ENCODE results near the gene MORN3. TPM values are rescaled to one million over a fixed set of nuclear protein-coding genes. Genes with fewer than 3 reads are reported as not detected.
A peak's percentile ranks its signal among the peaks of the same experiment; 100 is the strongest.

MORN3 gene
- total and polyA plus RNA-seq, 2 of the 4 experiments (the other 2 are of a cell fraction) = 0.18 to 0.22 TPM

DNA sequence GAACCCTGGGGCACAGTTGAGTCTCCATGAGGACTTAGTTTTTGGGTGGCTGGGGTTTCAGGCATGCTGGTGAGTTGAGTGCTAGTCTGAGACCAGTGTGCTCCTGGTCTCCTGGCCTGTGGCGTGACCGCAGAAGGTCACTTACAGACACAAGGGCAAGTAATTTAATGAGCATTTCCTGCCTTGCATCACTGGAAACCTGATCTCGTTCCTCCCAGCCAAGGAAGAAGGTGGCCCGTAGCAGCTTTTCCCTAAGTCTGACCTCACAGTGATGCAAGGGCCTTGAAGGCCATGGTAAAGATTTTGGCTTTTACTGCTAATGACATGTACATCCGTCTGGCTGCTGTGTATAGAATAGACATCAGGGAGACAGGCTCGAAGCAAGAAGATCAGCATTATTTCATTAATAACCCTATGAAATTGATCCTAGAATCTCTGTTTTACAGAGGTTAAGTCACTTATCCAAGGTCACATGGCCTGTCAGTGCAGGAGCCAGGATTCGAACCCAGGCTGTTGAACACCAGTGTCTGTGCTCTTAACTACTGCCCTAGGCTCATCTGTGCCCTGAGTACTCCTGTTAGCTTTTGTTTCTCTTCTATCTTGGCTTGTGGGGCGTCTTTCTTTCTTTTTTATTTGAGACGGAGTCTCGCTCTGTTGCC is 47.7 kb upstream of the MORN3 start (continued):
- no peak for TF ChIP-seq ELK1 (IDR thresholded peaks at IDR 0.05; ENCODE audit: borderline replicate concordance, low read depth, low read length)

- 71% methylated on average over 4 of the region's 6 CpGs; no CpG with 5 or more reads in 1 of the 2 experiments for WGBS, 2 experiments (ENCODE audit: extremely low coverage in 2 of 2, insufficient read length in 1 of 2)
- Histone ChIP-seq H3K4me1 (ENCODE audit: control insufficient read depth, insufficient read depth, low read length) (peaks cover 21% of the 10 kb centered on the region), H4K5ac (ENCODE audit: low read depth, low read length) (no peak overlapping the region), H3K4ac (ENCODE audit: low read depth, low read length) (peak overlapping the region; percentile 4; the same call in 1 of the 2 replicates), H3K56ac (ENCODE audit: extremely low read depth, insufficient read depth, low read length) (no peak overlapping the region), H4K20me1 (ENCODE audit: insufficient read depth, low read length) (peaks cover 17% of the 10 kb centered on the region), H3K9me3 (ENCODE audit: control insufficient read depth, insufficient read depth, low read length) (no peaks in the 10 kb centered on the region), H2BK120ac (ENCODE audit: low read depth, low read length) (0 out of 2 replicates have a peak overlapping the region, but pooled peaks have one; percentile 6), H2AFZ (replicated peaks; ENCODE audit: low read length, poor library complexity) (no peak overlapping the region), H3K4me2 (ENCODE audit: low read depth, low read length) (no peak overlapping the region), H3K14ac (replicated peaks; ENCODE audit: low read depth, low read length) (0 out of 2 replicates have a peak overlapping the region, but pooled peaks have one; percentile 1), H2AK5ac (ENCODE audit: low read depth, low read length) (peak overlapping the region; percentile 31), H3K27me3 (ENCODE audit: control insufficient read depth, insufficient read depth, low read length) (no peaks in the 10 kb centered on the region), H3K9me1 (ENCODE audit: insufficient read depth, low read length) (peaks cover 38% of the 10 kb centered on the region), H3K9ac (ENCODE audit: low read depth, low read length) (no peak overlapping the region), H2BK20ac (ENCODE audit: low read depth, low read length) (0 out of 2 replicates have a peak overlapping the region, but pooled peaks have one; percentile 3), H3K4me3 (ENCODE audit: insufficient read depth, low read depth, low read length) (no peak overlapping the region), H2BK5ac (ENCODE audit: low read depth, low read length, poor library complexity, severe bottlenecking) (no peak overlapping the region), H2AK9ac (replicated peaks; ENCODE audit: low read depth, low read length, poor library complexity) (peak overlapping the region; percentile 63), H4K91ac (ENCODE audit: insufficient read depth, low read depth, low read length) (no peak overlapping the region), H3K23ac (ENCODE audit: low read depth, low read length) (peak overlapping the region; percentile 62; the same call in 1 of the 2 replicates), H2BK15ac (ENCODE audit: low read depth, low read length) (no peak overlapping the region), H4K8ac (ENCODE audit: low read depth in 2 of 2, low read length in 2 of 2) (no peak overlapping the region), H3K36me3 (ENCODE audit: control insufficient read depth, insufficient read depth, low read length) (peaks cover 1% of the 10 kb centered on the region; the same call in 1 of the 2 replicates), H3K79me1 (ENCODE audit: low read depth in 1 of 2, low read length in 2 of 2) (peaks cover 37 to 83% of the 10 kb centered on the region in 2 experiments; a peak in 3 of 4 replicates), H3K27ac (ENCODE audit: insufficient read depth, low read length) (no peak overlapping the region), H3K18ac (ENCODE audit: low read depth, low read length) (no peak overlapping the region)
- POLR2A ChIA-PET (ENCODE audit: unreplicated experiment) = no interaction called here
- ATAC-seq (ENCODE audit: low read depth) = no peak
- no TSS peak for BruUV-seq (replicated peaks)
- no peak for DNase-seq
- dilution Hi-C loops (cut with HindIII; ENCODE audit: low sequenced_read_pairs, unreplicated experiment) (no loop called here), intact Hi-C loops (cut with micrococcal nuclease) (no loop called here), in situ Hi-C loops (cut with MboI; ENCODE audit: low sequenced_read_pairs) (no loop called here)
- CTCF ChIA-PET = no interaction called here
- no peak for TF ChIP-seq BHLHE40 (IDR thresholded peaks at IDR 0.05; ENCODE audit: low read depth, low read length)
- TF ChIP-seq RAD21 (IDR thresholded peaks at IDR 0.05; ENCODE audit: low read length) = no peak
- no peak for TF ChIP-seq MAZ (IDR thresholded peaks at IDR 0.05; ENCODE audit: borderline replicate concordance, low read depth, low read length)
- TF ChIP-seq NFE2L2 (IDR thresholded peaks at IDR 0.05; ENCODE audit: low read depth, low read length) = no peak
- TF ChIP-seq MXI1 (IDR thresholded peaks at IDR 0.05; ENCODE audit: borderline replicate concordance, low read depth, low read length) = no peak
- TF ChIP-seq RCOR1 (IDR thresholded peaks at IDR 0.05; ENCODE audit: insufficient replicate concordance, low read length) = no peak
- no peak for TF ChIP-seq RFX5 (IDR thresholded peaks at IDR 0.05; ENCODE audit: low read depth, low read length)
- TF ChIP-seq CEBPB (IDR thresholded peaks at IDR 0.05; ENCODE audit: low read depth, low read length) = no peak
- TF ChIP-seq MAFK (IDR thresholded peaks at IDR 0.05; ENCODE audit: low read depth, low read length) = no peak
- TF ChIP-seq FOS (IDR thresholded peaks at IDR 0.05; ENCODE audit: low read depth, low read length) = no peak
- TF ChIP-seq SMC3 (IDR thresholded peaks at IDR 0.05; ENCODE audit: low read depth, low read length) = no peak
- TF ChIP-seq, protein P1, sequence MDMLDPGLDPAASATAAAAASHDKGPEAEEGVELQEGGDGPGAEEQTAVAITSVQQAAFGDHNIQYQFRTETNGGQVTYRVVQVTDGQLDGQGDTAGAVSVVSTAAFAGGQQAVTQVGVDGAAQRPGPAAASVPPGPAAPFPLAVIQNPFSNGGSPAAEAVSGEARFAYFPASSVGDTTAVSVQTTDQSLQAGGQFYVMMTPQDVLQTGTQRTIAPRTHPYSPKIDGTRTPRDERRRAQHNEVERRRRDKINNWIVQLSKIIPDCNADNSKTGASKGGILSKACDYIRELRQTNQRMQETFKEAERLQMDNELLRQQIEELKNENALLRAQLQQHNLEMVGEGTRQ (IDR thresholded peaks at IDR 0.05; ENCODE audit: low read depth, low read length) = no peak
Measured at GRCh38 chr12:121715862-121716435, 46.5 kb upstream of the MORN3 start.

Measured in IMR-90 (cell line).